ENCODE data around the gene TXNRD2. TPM values are rescaled to one million over a fixed set of nuclear protein-coding genes. Genes with fewer than 3 reads are reported as not detected.

Gene TXNRD2
- total RNA-seq, 1 donor from 2014 or later, result 50.4 TPM

- DNase-seq (ENCODE audit: low read depth), result no peak
- no peak for TF ChIP-seq CTCF (IDR thresholded peaks at IDR 0.05; ENCODE audit: insufficient read depth, low read length, poor library complexity, severe bottlenecking)
Observed at GRCh38 chr22:19933341-19934241, 8.0 kb downstream of the TXNRD2 start.

GRCh38 chr22:19932367-19933206 is 9.0 kb downstream of the TXNRD2 start:
- Histone ChIP-seq H3K4me3 (ENCODE audit: low read depth, low read length) (no peak overlapping the region), H3K27me3 (ENCODE audit: control insufficient read depth, insufficient read depth, low read length) (no peaks in the 10 kb centered on the region), H3K36me3 (ENCODE audit: control insufficient read depth, insufficient read depth, low read length) (no peaks in the 10 kb centered on the region)
- no peak for TF ChIP-seq CTCF (IDR thresholded peaks at IDR 0.05; ENCODE audit: insufficient read depth, low read length, poor library complexity, severe bottlenecking)
- DNase-seq (ENCODE audit: low read depth), result no peak

More at GRCh38 chr22:19933341-19934241, 8.0 kb downstream of the TXNRD2 start:
- Histone ChIP-seq H3K4me3 (ENCODE audit: low read depth, low read length) (no peak overlapping the region), H3K36me3 (ENCODE audit: control insufficient read depth, insufficient read depth, low read length) (no peaks in the 10 kb centered on the region), H3K27me3 (ENCODE audit: control insufficient read depth, insufficient read depth, low read length) (no peaks in the 10 kb centered on the region)

- H3K36me3 ChIP-seq (ENCODE audit: control insufficient read depth, insufficient read depth, low read length), result no peaks in the 10 kb centered on the region
- H3K4me3 ChIP-seq (ENCODE audit: low read depth, low read length), result no peak overlapping the region
- H3K27me3 ChIP-seq (ENCODE audit: control insufficient read depth, insufficient read depth, low read length), result no peaks in the 10 kb centered on the region
- DNase-seq (ENCODE audit: low read depth), result no peak
- TF ChIP-seq CTCF (IDR thresholded peaks at IDR 0.05; ENCODE audit: insufficient read depth, low read length, poor library complexity, severe bottlenecking), result no peak
Observed at GRCh38 chr22:19931514-19931913, 10.1 kb downstream of the TXNRD2 start.

- H3K36me3 ChIP-seq (ENCODE audit: control insufficient read depth, insufficient read depth, low read length), result no peaks in the 10 kb centered on the region
- TF ChIP-seq CTCF (IDR thresholded peaks at IDR 0.05; ENCODE audit: insufficient read depth, low read length, poor library complexity, severe bottlenecking), result no peak
- H3K27me3 ChIP-seq (ENCODE audit: control insufficient read depth, insufficient read depth, low read length), result no peaks in the 10 kb centered on the region
- DNase-seq (ENCODE audit: low read depth), result no peak
- no peak overlapping the region for H3K4me3 ChIP-seq (ENCODE audit: low read depth, low read length)
Observed at GRCh38 chr22:19930551-19931486, 10.8 kb downstream of the TXNRD2 start.
